ENCODE data around the gene GAS2L3. TPM values are rescaled to one million over a fixed set of nuclear protein-coding genes. Genes with fewer than 3 reads are reported as not detected.
"Not testable (repeated sequence)": the region's sequence is repeated elsewhere in the genome, so short reads cannot be mapped to it uniquely, and the experiment has no call there.

The GAS2L3 gene
- total and polyA plus RNA-seq, 12 donors, result 0.43 to 5.6 (median 1.7) TPM

DNA sequence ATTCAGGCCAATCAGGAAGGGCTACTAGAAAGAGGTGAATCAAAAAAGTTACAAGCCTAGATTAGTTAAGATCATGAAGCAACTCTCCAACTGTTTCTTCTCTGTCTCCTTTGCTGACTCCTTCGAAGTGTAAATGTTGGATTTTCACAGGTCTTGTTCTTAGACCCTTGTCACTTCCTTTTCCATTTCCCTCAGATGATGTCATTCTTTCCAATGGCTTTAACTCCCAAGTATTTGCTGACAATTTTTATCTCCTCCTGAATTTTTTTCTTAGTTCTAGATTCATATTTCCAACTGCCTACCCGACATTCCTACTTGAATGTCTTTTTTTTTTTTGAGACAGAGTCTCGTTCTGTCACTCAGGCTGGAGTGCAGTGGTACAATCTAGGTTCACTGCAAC is 10.8 kb downstream of the GAS2L3 start:
- TF ChIP-seq, protein P1, sequence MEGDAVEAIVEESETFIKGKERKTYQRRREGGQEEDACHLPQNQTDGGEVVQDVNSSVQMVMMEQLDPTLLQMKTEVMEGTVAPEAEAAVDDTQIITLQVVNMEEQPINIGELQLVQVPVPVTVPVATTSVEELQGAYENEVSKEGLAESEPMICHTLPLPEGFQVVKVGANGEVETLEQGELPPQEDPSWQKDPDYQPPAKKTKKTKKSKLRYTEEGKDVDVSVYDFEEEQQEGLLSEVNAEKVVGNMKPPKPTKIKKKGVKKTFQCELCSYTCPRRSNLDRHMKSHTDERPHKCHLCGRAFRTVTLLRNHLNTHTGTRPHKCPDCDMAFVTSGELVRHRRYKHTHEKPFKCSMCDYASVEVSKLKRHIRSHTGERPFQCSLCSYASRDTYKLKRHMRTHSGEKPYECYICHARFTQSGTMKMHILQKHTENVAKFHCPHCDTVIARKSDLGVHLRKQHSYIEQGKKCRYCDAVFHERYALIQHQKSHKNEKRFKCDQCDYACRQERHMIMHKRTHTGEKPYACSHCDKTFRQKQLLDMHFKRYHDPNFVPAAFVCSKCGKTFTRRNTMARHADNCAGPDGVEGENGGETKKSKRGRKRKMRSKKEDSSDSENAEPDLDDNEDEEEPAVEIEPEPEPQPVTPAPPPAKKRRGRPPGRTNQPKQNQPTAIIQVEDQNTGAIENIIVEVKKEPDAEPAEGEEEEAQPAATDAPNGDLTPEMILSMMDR (IDR thresholded peaks at IDR 0.05), result no peak
- DNase-seq (no peak), ATAC-seq (no peak)
- no peak overlapping the region for H3K27ac ChIP-seq
- peaks cover 0 to 50% (median 13%) of the 10 kb centered on the region in 11 donors for H3K9me3 ChIP-seq
- WGBS, 2 donors, result 49 to 60% methylated on average over 3 of the region's 3 CpGs
- peaks cover 0 to 7% (median 0%) of the 10 kb centered on the region in 9 donors for H3K4me1 ChIP-seq
- H3K36me3 ChIP-seq, result no peaks in the 10 kb centered on the region
- no peak overlapping the region for H3K4me3 ChIP-seq
- intact Hi-C loops (cut with DNase I), result no loop called here
- H3K27me3 ChIP-seq, result no peaks in the 10 kb centered on the region

DNA sequence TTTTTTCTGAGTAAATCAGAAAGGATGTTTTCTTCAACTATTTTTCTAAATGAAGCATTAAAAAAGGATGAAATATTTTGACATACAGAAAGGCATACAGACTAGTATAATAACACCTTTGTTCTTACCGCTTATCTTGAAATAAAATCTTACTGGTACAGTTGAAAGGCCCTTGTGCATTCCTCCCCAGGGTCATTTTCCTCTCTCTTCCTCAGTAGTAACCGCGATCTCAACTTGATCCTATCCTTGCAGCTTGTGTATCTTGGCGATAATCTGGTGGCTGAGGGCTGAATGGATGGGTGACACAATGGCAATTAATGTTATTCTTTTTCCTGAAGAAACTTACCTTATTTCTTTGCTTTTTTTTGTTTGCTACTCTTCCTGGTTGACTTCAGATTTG is 18.5 kb downstream of the GAS2L3 start:
- no peak for ATAC-seq
- TF ChIP-seq, protein P1 (IDR thresholded peaks at IDR 0.05), result no peak
- Histone ChIP-seq H3K27me3 (no peaks in the 10 kb centered on the region), H3K27ac (no peak overlapping the region), H3K9me3 (peaks cover 0 to 37% (median 13%) of the 10 kb centered on the region in 11 donors), H3K4me1 (peaks cover 0 to 12% (median 0%) of the 10 kb centered on the region in 9 donors), H3K4me3 (no peak overlapping the region), H3K36me3 (no peaks in the 10 kb centered on the region)
- intact Hi-C loops (cut with DNase I), result no loop called here
- 94 to 97% methylated on average over 4 of the region's 4 CpGs for WGBS, 2 donors
- DNase-seq, result no peak

DNA sequence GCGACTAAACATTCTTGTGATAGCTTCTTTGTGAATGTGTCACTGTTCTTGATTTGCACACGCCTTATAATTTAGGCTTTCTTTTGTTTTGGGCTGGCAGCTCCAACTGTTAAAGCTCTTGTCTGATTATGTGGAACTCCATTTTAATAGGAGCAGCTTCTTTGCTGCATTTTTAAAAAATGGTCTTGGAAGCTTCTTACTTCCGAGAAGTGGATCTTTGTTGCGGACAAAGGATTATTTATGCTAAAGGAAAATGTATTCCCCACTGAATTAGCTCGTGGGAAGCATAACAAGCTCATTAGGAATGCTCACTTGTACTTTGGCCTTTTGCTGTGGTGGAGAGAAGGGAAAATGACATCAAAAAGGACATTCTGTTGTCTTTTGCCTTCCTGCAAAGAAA is 20.0 kb downstream of the GAS2L3 start:
- intact Hi-C loops (cut with DNase I), result no loop called here
- Histone ChIP-seq H3K27me3 (no peaks in the 10 kb centered on the region), H3K4me1 (peaks cover 0 to 12% (median 0%) of the 10 kb centered on the region in 9 donors), H3K4me3 (no peak overlapping the region), H3K36me3 (no peaks in the 10 kb centered on the region), H3K27ac (no peak overlapping the region), H3K9me3 (peaks cover 0 to 22% (median 6%) of the 10 kb centered on the region in 11 donors)
- TF ChIP-seq, protein P1 (IDR thresholded peaks at IDR 0.05), result no peak
- ATAC-seq (no peak), DNase-seq (no peak)
- WGBS, 2 donors, result 33 to 45% methylated on average over 5 of the region's 5 CpGs

DNA sequence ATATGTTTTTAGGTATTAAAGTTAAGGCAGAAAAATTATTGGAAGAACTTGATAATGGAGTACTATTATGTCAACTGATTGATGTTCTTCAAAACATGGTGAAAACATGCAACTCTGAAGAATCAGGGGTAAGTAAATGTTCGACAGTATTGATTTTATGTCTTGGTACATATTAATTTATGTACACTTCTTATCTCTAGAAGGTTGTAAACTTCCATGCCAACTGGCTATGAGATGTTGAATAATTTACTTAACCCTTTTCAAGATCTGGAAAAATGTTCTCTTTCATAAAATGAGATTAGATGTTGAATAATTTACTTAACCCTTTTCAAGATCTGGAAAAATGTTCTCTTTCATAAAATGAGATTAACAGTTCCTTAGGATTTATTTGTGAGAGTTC is 28.1 kb downstream of the GAS2L3 start:
- intact Hi-C loops (cut with DNase I), result no loop called here
- DNase-seq (no peak), ATAC-seq (no peak)
- 96 to 98% methylated on average over 1 of the region's 1 CpG for WGBS, 2 donors
- Histone ChIP-seq H3K27ac (no peak overlapping the region), H3K4me3 (no peak overlapping the region), H3K4me1 (peaks cover 0 to 3% (median 0%) of the 10 kb centered on the region in 9 donors), H3K27me3 (no peaks in the 10 kb centered on the region), H3K9me3 (peaks cover 0 to 10% (median 0%) of the 10 kb centered on the region in 11 donors), H3K36me3 (peaks cover 0 to 5% (median 0%) of the 10 kb centered on the region in 9 donors)
- TF ChIP-seq, protein P1 (IDR thresholded peaks at IDR 0.05), result no peak

DNA sequence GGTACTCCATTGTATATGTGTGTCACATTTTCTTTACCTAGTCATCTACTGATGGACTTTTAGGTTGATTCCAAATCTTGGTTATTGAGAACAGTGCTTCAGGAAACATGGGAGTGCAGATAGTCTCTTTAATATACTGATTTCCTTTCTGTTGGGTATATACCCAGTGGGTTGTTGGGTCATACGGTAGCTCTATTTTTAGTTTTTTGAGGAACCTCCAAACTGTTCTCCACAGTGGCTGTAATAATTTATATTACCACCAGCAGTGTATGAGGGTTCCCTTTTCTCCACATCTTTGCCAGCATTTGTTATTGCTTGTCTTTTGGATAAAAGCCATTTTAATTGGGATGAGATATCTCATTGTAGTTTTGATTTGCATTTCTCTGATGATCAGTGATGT is 29.5 kb downstream of the GAS2L3 start:
- intact Hi-C loops (cut with DNase I), result not testable (repeated sequence)

More for the DNA sequence above, 29.5 kb downstream of the GAS2L3 start:
- peaks cover 0 to 14% (median 0%) of the 10 kb centered on the region in 11 donors for H3K9me3 ChIP-seq
- not testable (repeated sequence) for H3K36me3 ChIP-seq, H3K27ac ChIP-seq, H3K4me3 ChIP-seq, ATAC-seq, DNase-seq, H3K4me1 ChIP-seq, H3K27me3 ChIP-seq
- WGBS, 2 donors, result 63 to 78% methylated on average over 1 of the region's 1 CpG
